Vagina (tissue), 2 donors: ENCODE results near the gene CRAT. TPM values are rescaled to one million over a fixed set of nuclear protein-coding genes. Genes with fewer than 3 reads are reported as not detected.

Experiments used
- DNase-seq, 2 donors: peaks; one replicate each; pipeline ENCODE4 v3.0.0-alpha.2; 2017; ENCODE audit errors: extremely low spot score in 2 of 2
- H3K27ac ChIP-seq: fragments of 200-600 bp; sonication (generic); one replicate; pipeline ENCODE4 v1.5.1; 2019
- H3K27me3 ChIP-seq: fragments of 200-600 bp; sonication (generic); one replicate; pipeline ENCODE4 v1.5.1; 2019
- H3K36me3 ChIP-seq, 2 donors: fragments of 200-600 bp; sonication (generic); one replicate each; pipeline ENCODE4 v1.5.1; 2017 to 2019
- H3K4me1 ChIP-seq: fragments of 200-600 bp; sonication (generic); one replicate; pipeline ENCODE4 v1.5.1; 2019
- H3K4me3 ChIP-seq, 2 donors: fragments of 200-600 bp; sonication (generic); 1 replicate in 1 of 2; 2 replicates in 1 of 2; pipeline ENCODE4 v1.5.1; 2016 to 2019
- H3K9me3 ChIP-seq: fragments of 200-600 bp; sonication (generic); one replicate; pipeline ENCODE4 v1.5.1; 2019
- POLR2A ChIP-seq, 2 donors: fragments of 450-650 bp; IDR thresholded peaks; one replicate each; pipeline ENCODE4 v1.6.1; 2017; ENCODE audit warnings: antibody characterized with exemption in 2 of 2, mild to moderate bottlenecking in 2 of 2, moderate library complexity in 2 of 2
- POLR2AphosphoS5 ChIP-seq, 2 donors: sonication (generic); formaldehyde crosslinking; IDR thresholded peaks; one replicate each; pipeline ENCODE4 v1.9.0; 2017; ENCODE audit warnings: antibody characterized with exemption in 2 of 2, mild to moderate bottlenecking in 2 of 2, low read depth in 1 of 2; ENCODE audit not compliant: insufficient read depth in 1 of 2
- intact Hi-C: fragments of 100-400 bp; cut with DNase I; formaldehyde crosslinking; loops from one replicate; pipeline ENCODE4 v1.15.1; 2023
- total RNA-seq: library from RNA; depleted of rRNA; stranded (reverse); fragments of >200 nt; gene quantifications from one replicate; pipeline ENCODE4 v1.2.3, GENCODE V29; 2016
- TF ChIP-seq, protein P1 (sequence below), 3 experiments: fragments of 450-650 bp in 2 of 3; fragments of 200-600 bp in 1 of 3; sonication (generic) in 1 of 3; IDR thresholded peaks; one replicate each; pipeline ENCODE4 v1.5.1; 2017 to 2019; ENCODE audit warnings: antibody characterized with exemption in 3 of 3, mild to moderate bottlenecking in 2 of 3, moderate library complexity in 2 of 3

CRAT gene
- total RNA-seq, 1 donor from 2014 or later = 59.9 TPM

DNA sequence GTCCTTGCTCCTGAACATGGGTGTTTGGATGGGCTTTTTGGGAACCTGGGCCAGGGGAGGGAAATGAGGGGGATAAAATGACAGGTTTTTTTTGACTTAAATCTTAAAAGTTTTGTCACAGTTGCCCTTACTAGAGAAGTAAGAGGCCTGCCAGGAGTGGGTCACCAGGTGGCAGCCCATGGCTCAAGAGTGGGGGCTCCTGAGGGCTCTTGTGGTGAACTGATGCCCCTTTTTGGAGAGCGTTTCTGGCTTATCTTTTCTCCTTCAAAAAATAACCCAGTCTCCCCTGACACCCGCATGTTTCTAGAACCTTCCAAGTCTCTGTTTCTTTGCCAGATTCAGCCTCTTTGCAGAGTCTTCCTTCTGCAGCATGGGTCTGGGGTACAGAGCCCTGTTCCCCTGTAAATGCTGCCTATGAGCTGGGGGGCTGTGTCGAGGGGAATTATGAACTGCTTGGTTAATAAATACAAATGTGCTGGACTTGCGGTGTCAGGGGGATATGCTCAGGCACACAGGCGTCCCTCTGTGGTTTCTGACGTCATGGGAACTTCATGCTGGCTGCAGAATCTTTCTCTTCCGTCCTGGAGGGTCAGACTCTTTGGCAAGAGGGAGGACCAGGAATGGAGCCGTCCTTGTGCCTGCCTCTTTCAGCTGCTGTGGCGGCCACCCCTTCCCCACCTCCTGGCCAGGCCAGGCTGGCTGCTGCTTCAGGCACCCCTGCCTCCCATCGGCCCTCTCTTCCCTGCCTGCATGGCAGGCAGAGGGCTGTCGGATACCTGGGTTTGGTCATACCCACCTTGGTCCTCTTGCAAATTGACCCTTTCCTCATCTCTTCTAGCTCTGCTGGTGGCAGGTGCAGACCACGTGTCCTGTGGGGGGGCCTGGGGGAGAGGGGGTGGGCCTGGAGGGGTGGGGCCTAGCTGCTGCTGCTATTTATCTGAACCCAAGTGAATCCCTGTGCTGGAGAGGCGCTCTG is 30.8 kb upstream of the CRAT start:
- H3K36me3 ChIP-seq = peaks cover 0 to 19% of the 10 kb centered on the region in 2 donors
- H3K4me1 ChIP-seq = peaks cover 92% of the 10 kb centered on the region
- H3K4me3 ChIP-seq = peak overlapping the region; percentile 45 to 47
- peak; percentile 91 to 95 for DNase-seq
- H3K27ac ChIP-seq = peak overlapping the region; percentile 100
- no peaks in the 10 kb centered on the region for H3K9me3 ChIP-seq
- TF ChIP-seq POLR2AphosphoS5 (IDR thresholded peaks at IDR 0.05; ENCODE audit: insufficient read depth in 1 of 2, low read depth in 1 of 2) (peak; percentile 22 to 71), POLR2A (IDR thresholded peaks at IDR 0.05) (peak in 1 of 2 donors; percentile 23)
- TF ChIP-seq, protein P1, sequence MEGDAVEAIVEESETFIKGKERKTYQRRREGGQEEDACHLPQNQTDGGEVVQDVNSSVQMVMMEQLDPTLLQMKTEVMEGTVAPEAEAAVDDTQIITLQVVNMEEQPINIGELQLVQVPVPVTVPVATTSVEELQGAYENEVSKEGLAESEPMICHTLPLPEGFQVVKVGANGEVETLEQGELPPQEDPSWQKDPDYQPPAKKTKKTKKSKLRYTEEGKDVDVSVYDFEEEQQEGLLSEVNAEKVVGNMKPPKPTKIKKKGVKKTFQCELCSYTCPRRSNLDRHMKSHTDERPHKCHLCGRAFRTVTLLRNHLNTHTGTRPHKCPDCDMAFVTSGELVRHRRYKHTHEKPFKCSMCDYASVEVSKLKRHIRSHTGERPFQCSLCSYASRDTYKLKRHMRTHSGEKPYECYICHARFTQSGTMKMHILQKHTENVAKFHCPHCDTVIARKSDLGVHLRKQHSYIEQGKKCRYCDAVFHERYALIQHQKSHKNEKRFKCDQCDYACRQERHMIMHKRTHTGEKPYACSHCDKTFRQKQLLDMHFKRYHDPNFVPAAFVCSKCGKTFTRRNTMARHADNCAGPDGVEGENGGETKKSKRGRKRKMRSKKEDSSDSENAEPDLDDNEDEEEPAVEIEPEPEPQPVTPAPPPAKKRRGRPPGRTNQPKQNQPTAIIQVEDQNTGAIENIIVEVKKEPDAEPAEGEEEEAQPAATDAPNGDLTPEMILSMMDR (IDR thresholded peaks at IDR 0.05) = no peak
- intact Hi-C loops = loop anchor here (2.0 to 10.0 kb wide), 3 partner anchors 176 to 423 kb away; no protein-coding TSS in a partner anchor
- H3K27me3 ChIP-seq = no peaks in the 10 kb centered on the region

DNA sequence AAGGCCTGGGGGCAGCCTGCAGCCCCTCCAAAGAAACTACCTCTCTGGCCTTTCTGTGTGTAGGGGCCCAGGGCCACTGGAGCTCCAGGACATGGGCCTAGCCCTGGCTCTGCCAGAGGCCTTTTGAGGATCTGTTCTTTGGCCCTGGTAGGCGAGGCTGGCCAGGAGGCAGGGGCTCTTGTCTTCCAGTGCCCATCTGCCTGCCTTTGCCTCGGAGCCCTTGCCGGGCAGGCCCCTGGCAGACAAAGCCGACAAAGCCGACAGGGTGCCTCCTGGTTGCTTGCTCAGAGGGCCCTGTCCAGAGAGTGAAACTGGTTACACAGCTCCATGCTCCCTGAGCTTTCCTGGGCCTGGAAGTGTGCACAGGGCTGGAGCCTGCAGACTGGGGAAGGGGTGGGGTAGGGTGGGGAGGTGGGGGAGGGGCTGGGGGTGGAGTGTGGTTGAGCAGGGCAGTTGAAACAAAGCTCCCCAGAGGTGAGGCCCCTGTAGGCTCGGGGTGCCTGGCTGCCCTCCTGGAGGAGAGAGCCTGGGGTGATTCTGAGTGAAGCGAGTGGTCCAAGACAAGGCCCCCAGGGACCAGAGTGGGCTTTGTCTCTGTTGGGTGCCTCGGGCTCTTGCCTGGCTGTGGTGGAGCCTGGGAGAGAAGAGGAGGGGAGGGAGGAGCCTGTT is 29.9 kb upstream of the CRAT start:
- Histone ChIP-seq H3K36me3 (peaks cover 0 to 27% of the 10 kb centered on the region in 2 donors), H3K9me3 (no peaks in the 10 kb centered on the region), H3K27me3 (no peaks in the 10 kb centered on the region), H3K27ac (peak overlapping the region; percentile 100), H3K4me3 (peak overlapping the region; percentile 45 to 47), H3K4me1 (peaks cover 84% of the 10 kb centered on the region)
- intact Hi-C loops = loop anchor here (2.0 to 10.0 kb wide), 3 partner anchors 177 to 424 kb away; no protein-coding TSS in a partner anchor
- TF ChIP-seq POLR2AphosphoS5 (IDR thresholded peaks at IDR 0.05; ENCODE audit: insufficient read depth in 1 of 2, low read depth in 1 of 2) (peak in 1 of 2 donors; percentile 57), POLR2A (IDR thresholded peaks at IDR 0.05) (no peak)
- TF ChIP-seq, protein P1 (IDR thresholded peaks at IDR 0.05) = no peak
- peak in 1 of 2 donors; percentile 91 for DNase-seq

DNA sequence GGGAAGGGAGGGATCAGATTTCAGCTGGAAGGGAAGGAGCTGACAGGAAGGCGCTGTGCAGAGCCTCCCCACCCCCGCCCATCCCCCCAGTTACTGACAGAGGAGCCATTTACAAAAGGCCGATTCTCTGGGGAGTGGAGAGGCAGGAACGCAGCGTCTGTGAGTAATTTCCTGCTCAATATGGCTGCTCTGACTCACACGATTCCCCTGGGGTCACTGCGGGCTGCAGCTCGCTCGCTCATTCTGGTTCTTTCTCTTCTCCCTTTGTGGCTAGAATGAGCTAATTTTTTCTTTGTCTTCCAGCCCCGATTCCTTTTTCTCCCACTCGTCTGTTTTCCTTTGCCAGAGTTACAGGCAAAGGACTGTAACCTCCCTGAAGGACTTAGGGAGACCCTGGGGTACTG is 29.4 kb upstream of the CRAT start:
- H3K4me1 ChIP-seq = peaks cover 78% of the 10 kb centered on the region
- peak overlapping the region; percentile 100 for H3K27ac ChIP-seq
- DNase-seq = peak; percentile 96 to 99
- TF ChIP-seq, protein P1 (IDR thresholded peaks at IDR 0.05) = no peak
- TF ChIP-seq POLR2AphosphoS5 (IDR thresholded peaks at IDR 0.05; ENCODE audit: insufficient read depth in 1 of 2, low read depth in 1 of 2) (peak; percentile 80 to 97), POLR2A (IDR thresholded peaks at IDR 0.05) (peak in 1 of 2 donors; percentile 35)
- peak overlapping the region; percentile 47 to 53 for H3K4me3 ChIP-seq
- intact Hi-C loops = loop anchor here (2.0 to 10.0 kb wide), 6 partner anchors 37 to 471 kb away; no protein-coding TSS in a partner anchor
- no peaks in the 10 kb centered on the region for H3K27me3 ChIP-seq
- peaks cover 0 to 33% of the 10 kb centered on the region in 2 donors for H3K36me3 ChIP-seq
- no peaks in the 10 kb centered on the region for H3K9me3 ChIP-seq

DNA sequence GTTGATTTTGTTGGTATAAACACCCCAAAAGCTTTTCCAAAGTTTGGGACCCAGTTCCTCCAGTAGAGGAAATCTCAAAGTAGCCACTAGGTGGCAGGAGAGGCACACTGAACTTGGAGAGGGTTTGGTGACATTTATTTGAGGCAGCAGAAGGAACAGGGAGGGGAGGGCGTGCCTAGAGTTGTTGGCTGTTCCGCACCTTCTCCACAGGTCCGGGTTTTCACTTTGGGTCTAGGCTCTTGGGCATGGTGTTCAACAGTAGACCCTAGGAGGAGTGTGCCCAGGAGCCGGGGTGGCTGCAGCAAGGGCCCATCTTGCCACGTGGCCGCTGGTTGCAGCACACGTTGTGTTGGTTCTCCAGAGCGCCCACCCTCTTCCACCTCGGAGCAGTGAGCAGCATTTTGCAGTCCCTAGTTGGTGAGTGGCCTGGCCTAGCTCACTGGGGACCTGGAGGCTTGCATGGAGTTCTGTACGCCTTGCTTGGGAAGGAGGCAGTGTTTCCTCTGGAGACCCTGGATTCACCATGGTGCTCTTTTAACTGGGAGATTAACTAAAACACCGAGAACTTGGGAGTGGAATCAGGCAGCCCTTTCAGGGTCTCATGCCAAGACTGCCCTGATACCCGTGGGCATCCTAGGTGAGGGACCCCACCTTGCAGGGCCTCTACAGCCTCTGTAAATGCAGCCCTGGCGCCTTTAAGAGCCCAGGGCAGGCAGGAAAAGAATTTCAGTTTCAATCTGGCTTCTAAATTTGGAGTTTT is 28.8 kb upstream of the CRAT start:
- DNase-seq = peak; percentile 93 to 97
- TF ChIP-seq POLR2AphosphoS5 (IDR thresholded peaks at IDR 0.05; ENCODE audit: insufficient read depth in 1 of 2, low read depth in 1 of 2) (peak in 1 of 2 donors; percentile 55), POLR2A (IDR thresholded peaks at IDR 0.05) (no peak)
- TF ChIP-seq, protein P1 (IDR thresholded peaks at IDR 0.05) = peak; percentile 71 to 97 (median 92)
- H3K27ac ChIP-seq = peak overlapping the region; percentile 100
- H3K27me3 ChIP-seq = no peaks in the 10 kb centered on the region
- H3K4me1 ChIP-seq = peaks cover 73% of the 10 kb centered on the region
- H3K4me3 ChIP-seq = peak overlapping the region; percentile 47 to 53
- no peaks in the 10 kb centered on the region for H3K9me3 ChIP-seq
- peaks cover 0 to 38% of the 10 kb centered on the region in 2 donors for H3K36me3 ChIP-seq
- intact Hi-C loops = loop anchor here (2.0 to 5.0 kb wide), 3 partner anchors 37 to 471 kb away; no protein-coding TSS in a partner anchor
